IMR-90 (cell line): ENCODE measurements around the gene RIMS4.

Experiments used
- TF ChIP-seq, protein P1 (sequence below): conservative IDR thresholded peaks from 2 replicates; pipeline ENCODE4 v1.5.1; 2012; ENCODE audit warnings: mild to moderate bottlenecking, low read depth, low read length, improper control_type of control experiment
- TF ChIP-seq, protein P2 (sequence below): fragments of 150-350 bp; IDR thresholded peaks from 2 replicates; pipeline ENCODE4 v1.6.1; 2017; ENCODE audit warnings: mild to moderate bottlenecking, antibody characterized with exemption, low read length, low read depth

DNA sequence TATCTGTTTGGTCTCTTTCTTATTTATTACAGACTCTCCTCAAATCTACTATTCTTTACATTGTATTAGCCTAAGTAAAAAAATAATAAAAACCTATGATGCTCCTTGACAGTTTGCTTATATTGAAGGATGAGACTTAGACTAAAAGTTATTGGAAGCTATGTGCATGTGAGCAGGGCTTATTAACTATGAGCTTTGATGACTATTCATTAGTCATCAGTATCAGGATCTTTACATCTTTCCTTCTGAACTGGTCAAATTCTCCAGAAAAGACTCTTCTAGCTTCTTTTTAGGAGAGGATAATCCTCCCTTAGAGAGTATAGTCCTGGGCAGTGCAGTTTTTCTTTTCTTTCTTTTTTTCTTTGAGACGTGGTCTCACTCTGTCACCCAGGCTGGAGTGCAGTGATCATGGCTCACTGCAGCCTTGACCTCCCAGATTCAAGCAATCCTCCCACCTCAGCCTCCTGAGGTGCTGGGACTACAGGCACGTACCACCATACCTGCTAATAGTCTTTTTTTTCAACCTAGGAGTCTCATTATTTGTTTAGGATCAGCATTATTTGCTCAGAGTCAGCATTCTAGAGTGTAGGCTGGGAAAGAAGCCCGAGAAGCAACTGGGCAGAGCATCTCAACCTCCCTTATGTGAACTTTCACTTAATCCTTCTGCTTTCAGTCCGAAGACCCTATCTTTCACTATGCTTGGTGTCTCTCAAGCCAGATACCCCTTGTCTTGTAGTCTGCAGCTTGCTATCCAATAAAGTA lies 38.1 kb upstream of the RIMS4 start:
- TF ChIP-seq, protein P1, sequence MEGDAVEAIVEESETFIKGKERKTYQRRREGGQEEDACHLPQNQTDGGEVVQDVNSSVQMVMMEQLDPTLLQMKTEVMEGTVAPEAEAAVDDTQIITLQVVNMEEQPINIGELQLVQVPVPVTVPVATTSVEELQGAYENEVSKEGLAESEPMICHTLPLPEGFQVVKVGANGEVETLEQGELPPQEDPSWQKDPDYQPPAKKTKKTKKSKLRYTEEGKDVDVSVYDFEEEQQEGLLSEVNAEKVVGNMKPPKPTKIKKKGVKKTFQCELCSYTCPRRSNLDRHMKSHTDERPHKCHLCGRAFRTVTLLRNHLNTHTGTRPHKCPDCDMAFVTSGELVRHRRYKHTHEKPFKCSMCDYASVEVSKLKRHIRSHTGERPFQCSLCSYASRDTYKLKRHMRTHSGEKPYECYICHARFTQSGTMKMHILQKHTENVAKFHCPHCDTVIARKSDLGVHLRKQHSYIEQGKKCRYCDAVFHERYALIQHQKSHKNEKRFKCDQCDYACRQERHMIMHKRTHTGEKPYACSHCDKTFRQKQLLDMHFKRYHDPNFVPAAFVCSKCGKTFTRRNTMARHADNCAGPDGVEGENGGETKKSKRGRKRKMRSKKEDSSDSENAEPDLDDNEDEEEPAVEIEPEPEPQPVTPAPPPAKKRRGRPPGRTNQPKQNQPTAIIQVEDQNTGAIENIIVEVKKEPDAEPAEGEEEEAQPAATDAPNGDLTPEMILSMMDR: no peak
- TF ChIP-seq, protein P2, sequence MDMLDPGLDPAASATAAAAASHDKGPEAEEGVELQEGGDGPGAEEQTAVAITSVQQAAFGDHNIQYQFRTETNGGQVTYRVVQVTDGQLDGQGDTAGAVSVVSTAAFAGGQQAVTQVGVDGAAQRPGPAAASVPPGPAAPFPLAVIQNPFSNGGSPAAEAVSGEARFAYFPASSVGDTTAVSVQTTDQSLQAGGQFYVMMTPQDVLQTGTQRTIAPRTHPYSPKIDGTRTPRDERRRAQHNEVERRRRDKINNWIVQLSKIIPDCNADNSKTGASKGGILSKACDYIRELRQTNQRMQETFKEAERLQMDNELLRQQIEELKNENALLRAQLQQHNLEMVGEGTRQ: no peak
